ENCODE measurements around the gene CERCAM. TPM values are rescaled to one million over a fixed set of nuclear protein-coding genes. Genes with fewer than 3 reads are reported as not detected.

CERCAM gene
- total and polyA plus RNA-seq, 2 experiments from 2014 or later, result 2.7 to 7.9 TPM

DNA sequence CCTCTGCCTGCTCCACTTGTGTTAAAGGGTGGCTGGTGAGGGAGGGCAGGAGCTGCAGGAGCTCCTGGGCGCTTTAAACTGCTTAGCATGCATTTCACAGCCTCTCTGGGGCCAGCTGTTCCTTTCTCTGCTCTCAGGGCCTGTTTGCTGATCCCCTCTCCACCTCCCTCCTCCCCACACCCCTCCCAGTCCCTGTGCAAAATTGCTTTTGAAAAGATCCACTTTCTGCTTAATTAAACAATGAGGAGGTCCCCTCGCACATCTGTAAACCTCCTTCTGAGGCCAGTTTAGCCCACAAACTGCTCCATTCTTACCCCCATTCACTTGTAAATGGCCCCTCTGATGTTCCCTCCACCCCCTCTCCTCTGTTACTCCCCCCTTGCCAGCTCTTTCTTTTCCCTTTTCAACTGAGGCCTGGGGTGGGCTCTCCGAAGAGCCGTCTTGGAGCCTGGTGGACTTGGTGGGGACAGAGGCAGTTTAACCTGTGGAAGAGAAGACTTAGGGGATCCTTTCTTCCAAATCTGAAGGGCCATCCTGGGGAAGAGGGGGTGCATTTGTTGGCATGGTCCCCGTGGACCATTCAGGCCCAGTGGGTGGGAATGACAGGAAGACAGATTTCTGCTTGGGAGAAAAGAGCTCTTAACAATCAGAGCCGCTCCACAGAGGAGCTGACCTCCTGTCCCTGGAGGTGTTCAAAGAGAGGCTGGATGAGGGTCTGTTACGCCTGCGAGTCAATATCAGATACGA is 37.5 kb upstream of the CERCAM start (continued):
- TF ChIP-seq, protein P1, sequence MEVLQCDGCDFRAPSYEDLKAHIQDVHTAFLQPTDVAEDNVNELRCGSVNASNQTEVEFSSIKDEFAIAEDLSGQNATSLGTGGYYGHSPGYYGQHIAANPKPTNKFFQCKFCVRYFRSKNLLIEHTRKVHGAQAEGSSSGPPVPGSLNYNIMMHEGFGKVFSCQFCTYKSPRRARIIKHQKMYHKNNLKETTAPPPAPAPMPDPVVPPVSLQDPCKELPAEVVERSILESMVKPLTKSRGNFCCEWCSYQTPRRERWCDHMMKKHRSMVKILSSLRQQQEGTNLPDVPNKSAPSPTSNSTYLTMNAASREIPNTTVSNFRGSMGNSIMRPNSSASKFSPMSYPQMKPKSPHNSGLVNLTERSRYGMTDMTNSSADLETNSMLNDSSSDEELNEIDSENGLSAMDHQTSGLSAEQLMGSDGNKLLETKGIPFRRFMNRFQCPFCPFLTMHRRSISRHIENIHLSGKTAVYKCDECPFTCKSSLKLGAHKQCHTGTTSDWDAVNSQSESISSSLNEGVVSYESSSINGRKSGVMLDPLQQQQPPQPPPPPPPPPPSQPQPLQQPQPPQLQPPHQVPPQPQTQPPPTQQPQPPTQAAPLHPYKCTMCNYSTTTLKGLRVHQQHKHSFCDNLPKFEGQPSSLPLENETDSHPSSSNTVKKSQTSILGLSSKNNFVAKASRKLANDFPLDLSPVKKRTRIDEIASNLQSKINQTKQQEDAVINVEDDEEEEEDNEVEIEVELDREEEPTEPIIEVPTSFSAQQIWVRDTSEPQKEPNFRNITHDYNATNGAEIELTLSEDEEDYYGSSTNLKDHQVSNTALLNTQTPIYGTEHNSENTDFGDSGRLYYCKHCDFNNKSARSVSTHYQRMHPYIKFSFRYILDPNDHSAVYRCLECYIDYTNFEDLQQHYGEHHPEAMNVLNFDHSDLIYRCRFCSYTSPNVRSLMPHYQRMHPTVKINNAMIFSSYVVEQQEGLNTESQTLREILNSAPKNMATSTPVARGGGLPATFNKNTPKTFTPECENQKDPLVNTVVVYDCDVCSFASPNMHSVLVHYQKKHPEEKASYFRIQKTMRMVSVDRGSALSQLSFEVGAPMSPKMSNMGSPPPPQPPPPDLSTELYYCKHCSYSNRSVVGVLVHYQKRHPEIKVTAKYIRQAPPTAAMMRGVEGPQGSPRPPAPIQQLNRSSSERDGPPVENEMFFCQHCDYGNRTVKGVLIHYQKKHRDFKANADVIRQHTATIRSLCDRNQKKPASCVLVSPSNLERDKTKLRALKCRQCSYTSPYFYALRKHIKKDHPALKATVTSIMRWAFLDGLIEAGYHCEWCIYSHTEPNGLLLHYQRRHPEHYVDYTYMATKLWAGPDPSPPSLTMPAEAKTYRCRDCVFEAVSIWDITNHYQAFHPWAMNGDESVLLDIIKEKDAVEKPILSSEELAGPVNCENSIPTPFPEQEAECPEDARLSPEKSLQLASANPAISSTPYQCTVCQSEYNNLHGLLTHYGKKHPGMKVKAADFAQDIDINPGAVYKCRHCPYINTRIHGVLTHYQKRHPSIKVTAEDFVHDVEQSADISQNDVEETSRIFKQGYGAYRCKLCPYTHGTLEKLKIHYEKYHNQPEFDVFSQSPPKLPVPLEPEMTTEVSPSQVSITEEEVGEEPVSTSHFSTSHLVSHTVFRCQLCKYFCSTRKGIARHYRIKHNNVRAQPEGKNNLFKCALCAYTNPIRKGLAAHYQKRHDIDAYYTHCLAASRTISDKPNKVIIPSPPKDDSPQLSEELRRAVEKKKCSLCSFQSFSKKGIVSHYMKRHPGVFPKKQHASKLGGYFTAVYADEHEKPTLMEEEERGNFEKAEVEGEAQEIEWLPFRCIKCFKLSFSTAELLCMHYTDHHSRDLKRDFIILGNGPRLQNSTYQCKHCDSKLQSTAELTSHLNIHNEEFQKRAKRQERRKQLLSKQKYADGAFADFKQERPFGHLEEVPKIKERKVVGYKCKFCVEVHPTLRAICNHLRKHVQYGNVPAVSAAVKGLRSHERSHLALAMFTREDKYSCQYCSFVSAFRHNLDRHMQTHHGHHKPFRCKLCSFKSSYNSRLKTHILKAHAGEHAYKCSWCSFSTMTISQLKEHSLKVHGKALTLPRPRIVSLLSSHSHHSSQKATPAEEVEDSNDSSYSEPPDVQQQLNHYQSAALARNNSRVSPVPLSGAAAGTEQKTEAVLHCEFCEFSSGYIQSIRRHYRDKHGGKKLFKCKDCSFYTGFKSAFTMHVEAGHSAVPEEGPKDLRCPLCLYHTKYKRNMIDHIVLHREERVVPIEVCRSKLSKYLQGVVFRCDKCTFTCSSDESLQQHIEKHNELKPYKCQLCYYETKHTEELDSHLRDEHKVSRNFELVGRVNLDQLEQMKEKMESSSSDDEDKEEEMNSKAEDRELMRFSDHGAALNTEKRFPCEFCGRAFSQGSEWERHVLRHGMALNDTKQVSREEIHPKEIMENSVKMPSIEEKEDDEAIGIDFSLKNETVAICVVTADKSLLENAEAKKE (CRISPR knock-in tag; IDR thresholded peaks at IDR 0.05), result no peak
- TF ChIP-seq, protein P2, sequence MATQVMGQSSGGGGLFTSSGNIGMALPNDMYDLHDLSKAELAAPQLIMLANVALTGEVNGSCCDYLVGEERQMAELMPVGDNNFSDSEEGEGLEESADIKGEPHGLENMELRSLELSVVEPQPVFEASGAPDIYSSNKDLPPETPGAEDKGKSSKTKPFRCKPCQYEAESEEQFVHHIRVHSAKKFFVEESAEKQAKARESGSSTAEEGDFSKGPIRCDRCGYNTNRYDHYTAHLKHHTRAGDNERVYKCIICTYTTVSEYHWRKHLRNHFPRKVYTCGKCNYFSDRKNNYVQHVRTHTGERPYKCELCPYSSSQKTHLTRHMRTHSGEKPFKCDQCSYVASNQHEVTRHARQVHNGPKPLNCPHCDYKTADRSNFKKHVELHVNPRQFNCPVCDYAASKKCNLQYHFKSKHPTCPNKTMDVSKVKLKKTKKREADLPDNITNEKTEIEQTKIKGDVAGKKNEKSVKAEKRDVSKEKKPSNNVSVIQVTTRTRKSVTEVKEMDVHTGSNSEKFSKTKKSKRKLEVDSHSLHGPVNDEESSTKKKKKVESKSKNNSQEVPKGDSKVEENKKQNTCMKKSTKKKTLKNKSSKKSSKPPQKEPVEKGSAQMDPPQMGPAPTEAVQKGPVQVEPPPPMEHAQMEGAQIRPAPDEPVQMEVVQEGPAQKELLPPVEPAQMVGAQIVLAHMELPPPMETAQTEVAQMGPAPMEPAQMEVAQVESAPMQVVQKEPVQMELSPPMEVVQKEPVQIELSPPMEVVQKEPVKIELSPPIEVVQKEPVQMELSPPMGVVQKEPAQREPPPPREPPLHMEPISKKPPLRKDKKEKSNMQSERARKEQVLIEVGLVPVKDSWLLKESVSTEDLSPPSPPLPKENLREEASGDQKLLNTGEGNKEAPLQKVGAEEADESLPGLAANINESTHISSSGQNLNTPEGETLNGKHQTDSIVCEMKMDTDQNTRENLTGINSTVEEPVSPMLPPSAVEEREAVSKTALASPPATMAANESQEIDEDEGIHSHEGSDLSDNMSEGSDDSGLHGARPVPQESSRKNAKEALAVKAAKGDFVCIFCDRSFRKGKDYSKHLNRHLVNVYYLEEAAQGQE (IDR thresholded peaks at IDR 0.05; ENCODE audit: unreplicated experiment), result no peak

DNA sequence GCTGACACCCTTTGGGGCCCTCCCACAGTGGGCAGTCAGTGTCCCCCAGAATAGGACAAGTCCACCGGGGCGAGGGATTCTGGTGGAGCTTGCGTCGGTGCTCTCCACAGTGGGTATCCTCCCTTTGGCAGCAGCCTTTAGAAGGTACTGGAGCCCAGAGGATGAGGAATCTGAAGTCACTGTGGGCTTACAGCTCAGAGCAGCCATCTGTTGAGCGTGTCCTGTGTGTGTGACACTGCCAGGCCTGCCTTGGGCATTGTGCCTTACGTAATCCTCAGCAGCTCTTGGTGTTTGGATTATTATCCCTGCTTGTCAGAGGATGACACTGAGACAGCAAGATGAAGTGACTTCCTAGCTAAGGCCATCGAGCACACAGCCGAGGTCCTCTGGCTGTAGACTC is 36.9 kb upstream of the CERCAM start:
- Mint-ChIP-seq H3K27me3 (ENCODE audit: insufficient read depth, low read depth, poor library complexity) (peaks cover 80% of the 10 kb centered on the region), H3K9me3 (no peaks in the 10 kb centered on the region), H3K27ac (no peak overlapping the region), H3K4me3 (peak overlapping the region; percentile 61; the same call in 1 of the 3 replicates), H3K36me3 (ENCODE audit: low read depth) (peaks cover 53% of the 10 kb centered on the region), H3K4me1 (peaks cover 62% of the 10 kb centered on the region)
- Histone ChIP-seq H3K4me1 (ENCODE audit: insufficient read depth) (peaks cover 52% of the 10 kb centered on the region), H3K4me3 (peak overlapping the region; percentile 46), H3F3A (replicated peaks; ENCODE audit: low read depth) (peaks cover 24% of the 10 kb centered on the region), H3K9me2 (ENCODE audit: insufficient read depth) (no peaks in the 10 kb centered on the region), H2AFZ (no peak overlapping the region), H3K27me3 (ENCODE audit: insufficient read depth) (peaks cover 79% of the 10 kb centered on the region), H3K36me3 (ENCODE audit: insufficient read depth) (peaks cover 12% of the 10 kb centered on the region; the same call in 1 of the 2 replicates), H3K4me2 (peak overlapping the region; percentile 77), H3K79me2 (replicated peaks; ENCODE audit: insufficient read depth) (peaks cover 13% of the 10 kb centered on the region; the same call in 1 of the 2 replicates), H4K20me1 (replicated peaks; ENCODE audit: insufficient read depth) (peaks cover 25% of the 10 kb centered on the region), H3K27ac (ENCODE audit: low read depth) (no peak overlapping the region)
- ATAC-seq, result peak; percentile 7
- TF ChIP-seq ZNF114 (CRISPR knock-in tag; IDR thresholded peaks at IDR 0.05) (no peak), NANOG (IDR thresholded peaks at IDR 0.05; ENCODE audit: borderline replicate concordance) (no peak), STAT1 (IDR thresholded peaks at IDR 0.05; ENCODE audit: unreplicated experiment) (no peak)
- DNase-seq (ENCODE audit: low spot score), result no peak
